Upper lobe of right lung (tissue), 1 donor: ENCODE results near the gene GLI2. TPM values are rescaled to one million over a fixed set of nuclear protein-coding genes. Genes with fewer than 3 reads are reported as not detected.
A peak's percentile ranks its signal among the peaks of the same experiment; 100 is the strongest.

Experiments
- ATAC-seq: fragments of 200-7000 bp; cut with Tn5 transposase; one replicate; pipeline ENCODE4 v1.9.1; 2020; ENCODE audit warnings: mild to moderate bottlenecking, moderate library complexity
- DNase-seq: peaks from one replicate; pipeline ENCODE4 v3.0.0-alpha.2; 2020
- H3K27ac ChIP-seq: fragments of 200-600 bp; one replicate; pipeline ENCODE4 v1.8.0; 2022
- H3K27me3 ChIP-seq: fragments of 200-600 bp; one replicate; pipeline ENCODE4 v1.8.0; 2022; ENCODE audit warnings: mild to moderate bottlenecking
- H3K36me3 ChIP-seq: fragments of 200-600 bp; one replicate; pipeline ENCODE4 v1.8.0; 2022
- H3K4me1 ChIP-seq: fragments of 200-600 bp; one replicate; pipeline ENCODE4 v1.8.0; 2022
- H3K4me3 ChIP-seq: fragments of 200-600 bp; one replicate; pipeline ENCODE4 v1.8.0; 2022; ENCODE audit warnings: mild to moderate bottlenecking
- H3K9me3 ChIP-seq: fragments of 200-600 bp; one replicate; pipeline ENCODE4 v1.8.0; 2022
- CTCF ChIP-seq: fragments of 200-600 bp; IDR thresholded peaks from one replicate; pipeline ENCODE4 v1.8.0; 2022; ENCODE audit warnings: antibody characterized with exemption
- intact Hi-C: fragments of 100-400 bp; cut with DNase I; formaldehyde crosslinking; loops from one replicate; pipeline ENCODE4 v1.11.0; 2022
- total RNA-seq: library from RNA; stranded (reverse); fragmentation: NEBNext Ultra II Directional; extraction: Animal tissue kit (Norgen Biotek cat#: 25700); gene quantifications from one replicate; pipeline ENCODE4 v1.2.1, GENCODE V29; 2021
- donor health status: DM: no; HTN: yes; CAD: no; lungs with severe emphysema.

Gene GLI2
- total RNA-seq, 1 donor from 2014 or later, result 4.7 TPM

GRCh38 chr2:120703330-120703994, 32.2 kb upstream of the GLI2 start:
- Histone ChIP-seq H3K27me3 (peaks cover 11% of the 10 kb centered on the region), H3K4me3 (no peak overlapping the region), H3K4me1 (no peaks in the 10 kb centered on the region), H3K9me3 (no peaks in the 10 kb centered on the region), H3K27ac (no peak overlapping the region), H3K36me3 (no peaks in the 10 kb centered on the region)
- TF ChIP-seq CTCF, result no peak
- ATAC-seq (no peak), DNase-seq (peak; percentile 20)
- intact Hi-C loops, result no loop called here

GRCh38 chr2:120704696-120705095, 31.0 kb upstream of the GLI2 start:
- Histone ChIP-seq H3K9me3 (no peaks in the 10 kb centered on the region), H3K4me3 (no peak overlapping the region), H3K36me3 (no peaks in the 10 kb centered on the region), H3K27ac (no peak overlapping the region), H3K4me1 (no peaks in the 10 kb centered on the region), H3K27me3 (peaks cover 11% of the 10 kb centered on the region)
- no peak for TF ChIP-seq CTCF
- ATAC-seq (no peak), DNase-seq (peak; percentile 30)
- intact Hi-C loops, result no loop called here

- no peaks in the 10 kb centered on the region for H3K36me3 ChIP-seq
- H3K27ac ChIP-seq, result no peak overlapping the region
- no peaks in the 10 kb centered on the region for H3K4me1 ChIP-seq
- DNase-seq (peak; percentile 35), ATAC-seq (no peak)
- intact Hi-C loops, result no loop called here
- no peak overlapping the region for H3K4me3 ChIP-seq
- H3K27me3 ChIP-seq, result peaks cover 6% of the 10 kb centered on the region
- no peaks in the 10 kb centered on the region for H3K9me3 ChIP-seq
- no peak for TF ChIP-seq CTCF
Observed at GRCh38 chr2:120707816-120708215, 27.9 kb upstream of the GLI2 start.

GRCh38 chr2:120708944-120709607, 26.6 kb upstream of the GLI2 start:
- no peak for ATAC-seq
- no peak overlapping the region for H3K27ac ChIP-seq
- no peaks in the 10 kb centered on the region for H3K4me1 ChIP-seq
- H3K4me3 ChIP-seq, result no peak overlapping the region
- H3K9me3 ChIP-seq, result no peaks in the 10 kb centered on the region
- intact Hi-C loops, result no loop called here
- peak; percentile 23 for DNase-seq
- TF ChIP-seq CTCF, result no peak
- peaks cover 6% of the 10 kb centered on the region for H3K27me3 ChIP-seq
- H3K36me3 ChIP-seq, result no peaks in the 10 kb centered on the region

- Histone ChIP-seq H3K4me1 (no peaks in the 10 kb centered on the region), H3K4me3 (no peak overlapping the region), H3K27ac (no peak overlapping the region), H3K36me3 (no peaks in the 10 kb centered on the region), H3K9me3 (no peaks in the 10 kb centered on the region), H3K27me3 (peaks cover 6% of the 10 kb centered on the region)
- TF ChIP-seq CTCF, result no peak
- ATAC-seq, result no peak
- DNase-seq, result peak; percentile 16
- intact Hi-C loops, result no loop called here
Observed at GRCh38 chr2:120709608-120710041, 26.0 kb upstream of the GLI2 start.
